Activated CD8-positive, alpha-beta T cell treated with anti-CD3 and anti-CD28 coated beads, Interleukin-2, amount 10 ng/mL, durations not matched to agents 7 days and 5 days (primary cell): ENCODE data around the gene SLC25A26. TPM values are rescaled to one million over a fixed set of nuclear protein-coding genes. Genes with fewer than 3 reads are reported as not detected.
"Not testable (repeated sequence)": the region's sequence is repeated elsewhere in the genome, so short reads cannot be mapped to it uniquely, and the experiment has no call there.

ENCODE experiments used
- ATAC-seq: fragments of 150-1000 bp; cut with Tn5 transposase; one replicate; pipeline ENCODE4 v1.10.0; 2021; ENCODE audit warnings: moderate library complexity
- CTCF ChIA-PET: fragments of 350-600 bp; sonication (Branson Sonifier 250); formaldehyde crosslinking; loops from one replicate; lab custom pipeline; 2021; ENCODE audit warnings: antibody characterized with exemption; lab: Charles Lee
- POLR2A ChIA-PET: fragments of 350-600 bp; sonication (Branson Sonifier 250); formaldehyde crosslinking; loops from one replicate; lab custom pipeline; 2021; ENCODE audit warnings: antibody characterized with exemption; lab: Charles Lee
- DNase-seq: peaks from one replicate; pipeline ENCODE4 v3.0.0-alpha.2; 2020
- H3K27ac Mint-ChIP-seq: one replicate; pipeline ENCODE4 v1.8.0; 2021; ENCODE audit warnings: mild to moderate bottlenecking, mixed read lengths
- H3K27me3 Mint-ChIP-seq: one replicate; pipeline ENCODE4 v1.8.0; 2021; ENCODE audit warnings: low read depth, mixed read lengths
- H3K36me3 Mint-ChIP-seq: one replicate; pipeline ENCODE4 v1.8.0; 2021; ENCODE audit warnings: low read depth, mixed read lengths
- H3K4me1 Mint-ChIP-seq: one replicate; pipeline ENCODE4 v1.8.0; 2021; ENCODE audit warnings: low read depth, mixed read lengths
- H3K4me3 Mint-ChIP-seq: one replicate; pipeline ENCODE4 v1.8.0; 2021; ENCODE audit warnings: mild to moderate bottlenecking, mixed read lengths
- H3K9me3 Mint-ChIP-seq: one replicate; pipeline ENCODE4 v1.8.0; 2022; ENCODE audit warnings: mixed read lengths; ENCODE audit not compliant: insufficient read depth
- total RNA-seq, 2 experiments: library from RNA; stranded (reverse); gene quantifications; one replicate each; pipeline ENCODE4 v1.2.3, GENCODE V29; 2021

The SLC25A26 gene
- total RNA-seq, 2 experiments from 2014 or later = 14.2 to 14.3 TPM

DNA sequence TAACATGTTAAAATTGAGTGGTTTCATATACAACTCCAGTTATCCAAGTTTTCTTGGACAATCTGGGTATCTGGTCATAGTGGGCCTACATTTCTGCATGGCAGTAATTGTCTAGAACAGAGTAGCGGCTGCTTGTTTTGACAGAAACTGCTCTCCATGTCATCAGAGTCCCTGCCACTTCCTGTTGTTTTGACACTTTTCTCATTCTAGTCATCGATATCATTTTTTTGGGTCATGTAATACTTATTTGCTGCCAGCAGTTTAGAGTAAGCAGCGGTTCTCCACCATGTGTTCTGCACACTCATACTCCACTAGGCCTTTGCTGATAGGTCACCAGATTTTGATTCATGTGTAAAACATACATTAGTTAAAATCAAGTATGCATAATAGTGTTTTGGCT is 81.5 kb downstream of the SLC25A26 start:
- Mint-ChIP-seq H3K36me3 (peaks cover 26% of the 10 kb centered on the region), H3K9me3 (peaks cover 3% of the 10 kb centered on the region), H3K4me3 (peak overlapping the region; percentile 6), H3K27me3 (no peaks in the 10 kb centered on the region), H3K27ac (peak overlapping the region; percentile 86), H3K4me1 (peaks cover 59% of the 10 kb centered on the region)
- ChIA-PET POLR2A (interaction anchor here (0.7 to 1.3 kb wide), 2 partner anchors 24 to 103 kb away, joined by 3 read pairs; no protein-coding TSS in a partner anchor), CTCF (interaction anchor here (1.2 to 3.0 kb wide), 6 partner anchors 16 to 92 kb away, joined by 3 to 11 read pairs (median 4); no protein-coding TSS in a partner anchor)
- peak; percentile 54 for DNase-seq
- ATAC-seq = peak; percentile 71

DNA sequence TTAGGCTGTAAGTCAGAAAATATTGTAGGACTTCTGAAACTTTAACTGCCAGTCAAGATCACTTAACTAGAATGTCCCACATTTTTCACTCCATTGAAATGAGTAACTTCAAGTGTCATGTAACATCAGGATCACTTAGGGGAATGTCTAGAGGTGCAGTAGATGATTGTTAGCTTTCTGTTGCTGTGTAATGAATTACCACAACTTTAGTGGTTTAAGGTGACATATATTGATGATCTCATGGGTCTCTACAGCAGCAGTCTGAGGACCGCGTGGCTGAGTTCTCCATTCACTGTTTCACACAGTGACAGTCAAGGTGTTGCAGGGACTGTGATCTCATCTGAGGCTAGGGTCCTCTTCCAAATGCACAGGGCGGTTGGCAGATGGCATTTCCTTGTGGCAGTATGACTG is 82.7 kb downstream of the SLC25A26 start:
- no peak overlapping the region for H3K4me3 Mint-ChIP-seq
- DNase-seq = peak; percentile 49
- H3K27ac Mint-ChIP-seq = peak overlapping the region; percentile 86
- peaks cover 3% of the 10 kb centered on the region for H3K9me3 Mint-ChIP-seq
- ChIA-PET POLR2A (interaction anchor here (1.3 kb wide), 1 partner anchor 25 kb away, joined by 3 read pairs; no protein-coding TSS in a partner anchor), CTCF (interaction anchor here (1.5 to 3.0 kb wide), 3 partner anchors 17 to 75 kb away, joined by 4 to 11 read pairs (median 6); no protein-coding TSS in a partner anchor)
- peak; percentile 80 for ATAC-seq
- H3K27me3 Mint-ChIP-seq = no peaks in the 10 kb centered on the region
- H3K36me3 Mint-ChIP-seq = peaks cover 34% of the 10 kb centered on the region
- H3K4me1 Mint-ChIP-seq = peaks cover 52% of the 10 kb centered on the region

DNA sequence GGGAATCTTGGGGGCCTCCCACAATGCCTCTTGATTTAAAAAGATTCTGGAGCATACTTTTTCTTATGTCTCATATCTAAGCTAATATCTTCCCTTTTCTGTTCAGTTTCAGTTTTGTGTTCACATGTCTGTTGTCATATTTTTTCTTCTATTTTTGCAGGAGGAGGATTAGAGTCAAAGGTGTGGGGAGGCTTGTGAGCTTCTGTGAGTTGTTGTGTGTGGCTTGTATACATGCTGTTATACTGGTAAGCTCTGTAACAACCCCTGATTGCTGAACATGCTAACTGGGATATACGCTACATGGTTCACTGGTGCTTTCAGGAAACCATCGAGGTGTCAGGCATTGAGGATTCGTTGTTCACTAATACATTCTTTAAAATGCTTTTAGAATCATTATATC is 83.5 kb downstream of the SLC25A26 start:
- H3K9me3 Mint-ChIP-seq = peaks cover 3% of the 10 kb centered on the region
- DNase-seq (no peak), ATAC-seq (no peak)
- H3K4me3 Mint-ChIP-seq = no peak overlapping the region
- no peaks in the 10 kb centered on the region for H3K27me3 Mint-ChIP-seq
- H3K4me1 Mint-ChIP-seq = peaks cover 48% of the 10 kb centered on the region
- H3K36me3 Mint-ChIP-seq = peaks cover 34% of the 10 kb centered on the region
- peak overlapping the region; percentile 86 for H3K27ac Mint-ChIP-seq
- ChIA-PET CTCF (interaction anchor here (3.0 kb wide), 1 partner anchor 74 kb away, joined by 11 read pairs; no protein-coding TSS in a partner anchor), POLR2A (no interaction called here)

DNA sequence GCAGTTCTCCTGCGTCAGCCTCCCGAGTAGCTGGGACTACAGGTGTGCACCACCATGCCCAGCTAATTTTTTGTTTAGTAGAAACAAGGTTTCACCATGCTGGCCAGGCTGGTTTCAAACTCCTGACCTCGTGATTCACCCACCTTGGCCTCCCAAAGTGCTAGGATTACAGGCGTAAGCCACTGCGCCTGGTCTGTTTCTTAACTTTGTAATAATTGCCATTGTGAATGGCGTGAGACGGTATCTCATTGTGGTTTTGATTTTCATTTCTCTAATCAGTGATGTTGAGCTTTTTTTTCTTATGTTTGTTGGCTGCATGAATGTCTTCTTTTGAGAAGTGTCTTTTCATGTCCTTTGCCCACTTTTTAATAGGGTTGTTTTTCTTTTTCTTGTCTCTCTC is 85.3 kb downstream of the SLC25A26 start:
- H3K4me3 Mint-ChIP-seq, H3K9me3 Mint-ChIP-seq, H3K27ac Mint-ChIP-seq, H3K27me3 Mint-ChIP-seq, DNase-seq, CTCF ChIA-PET, POLR2A ChIA-PET, ATAC-seq: not testable (repeated sequence)
- H3K36me3 Mint-ChIP-seq = peaks cover 34% of the 10 kb centered on the region
- H3K4me1 Mint-ChIP-seq = peaks cover 48% of the 10 kb centered on the region

DNA sequence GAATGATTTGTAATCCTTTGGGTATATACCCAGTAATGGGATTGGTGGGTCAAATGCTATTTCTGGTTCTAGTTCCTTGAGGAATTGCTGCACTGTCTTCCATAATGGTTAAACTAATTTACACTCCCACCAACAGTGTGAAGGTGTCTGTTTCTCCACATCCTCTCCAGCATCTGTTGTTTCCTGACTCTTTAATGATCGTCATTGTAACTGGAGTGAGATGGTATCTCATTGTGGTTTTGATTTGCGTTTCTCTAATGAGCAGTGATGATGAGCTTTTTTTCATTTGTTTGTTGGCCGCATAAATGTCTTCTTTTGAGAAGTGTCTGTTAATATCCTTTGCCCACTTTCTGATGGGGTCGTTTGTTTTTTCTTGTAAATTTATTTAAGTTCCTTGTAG is 86.2 kb downstream of the SLC25A26 start:
- H3K27ac Mint-ChIP-seq, POLR2A ChIA-PET, CTCF ChIA-PET, DNase-seq, H3K9me3 Mint-ChIP-seq, ATAC-seq, H3K4me3 Mint-ChIP-seq, H3K27me3 Mint-ChIP-seq: not testable (repeated sequence)
- Mint-ChIP-seq H3K4me1 (peaks cover 40% of the 10 kb centered on the region), H3K36me3 (peaks cover 27% of the 10 kb centered on the region)

DNA sequence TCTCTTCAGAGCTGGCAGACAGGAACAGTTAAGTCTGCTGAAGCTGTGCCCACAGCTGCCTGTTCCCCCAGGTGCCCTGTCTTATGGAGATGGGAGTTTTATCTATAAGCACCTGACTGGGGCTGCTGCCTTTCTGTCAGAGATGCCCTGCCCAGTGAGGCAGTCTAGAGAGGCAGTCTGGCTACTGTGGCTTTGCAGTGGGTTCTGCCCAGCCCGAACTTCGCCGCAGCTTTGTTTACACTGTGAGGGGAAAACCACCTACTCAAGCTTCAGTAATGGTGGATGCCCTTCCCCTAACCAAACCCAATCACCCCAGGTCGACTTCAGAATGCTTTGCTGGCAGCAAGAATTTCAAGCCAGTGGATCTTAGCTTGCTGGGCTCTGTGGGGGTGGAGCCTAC is 91.2 kb downstream of the SLC25A26 start:
- no peaks in the 10 kb centered on the region for H3K27me3 Mint-ChIP-seq
- H3K9me3 Mint-ChIP-seq = peaks cover 4% of the 10 kb centered on the region
- peaks cover 15% of the 10 kb centered on the region for H3K36me3 Mint-ChIP-seq
- ChIA-PET CTCF (interaction anchor here (1.3 kb wide), 1 partner anchor 33 kb away, joined by 3 read pairs; no protein-coding TSS in a partner anchor), POLR2A (no interaction called here)
- no peak overlapping the region for H3K4me3 Mint-ChIP-seq
- H3K4me1 Mint-ChIP-seq = peaks cover 7% of the 10 kb centered on the region
- H3K27ac Mint-ChIP-seq = no peak overlapping the region
- ATAC-seq = no peak
- DNase-seq = peak; percentile 24

DNA sequence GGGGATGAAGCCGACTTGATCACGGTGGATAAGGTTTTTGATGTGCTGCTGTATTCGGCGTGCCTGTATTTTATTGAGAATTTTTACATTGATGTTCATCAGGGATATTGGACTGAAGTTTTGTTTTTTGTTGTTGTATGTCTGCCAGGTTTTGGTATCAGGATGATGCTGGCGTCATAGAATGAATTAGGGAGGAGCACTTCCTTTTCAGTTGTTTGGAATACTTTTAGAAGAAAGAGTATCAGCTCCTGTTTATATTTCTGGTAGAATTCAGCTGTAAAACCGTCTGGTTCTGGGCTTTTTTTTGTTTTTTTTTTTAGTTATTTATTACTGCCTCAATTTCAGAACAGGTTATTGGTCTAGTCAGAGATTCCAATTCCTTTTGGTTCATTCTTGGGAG is 93.7 kb downstream of the SLC25A26 start:
- no peak for ATAC-seq
- Mint-ChIP-seq H3K27me3 (no peaks in the 10 kb centered on the region), H3K4me3 (no peak overlapping the region), H3K9me3 (peaks cover 4% of the 10 kb centered on the region), H3K27ac (no peak overlapping the region), H3K4me1 (no peaks in the 10 kb centered on the region), H3K36me3 (peaks cover 12% of the 10 kb centered on the region)
- no peak for DNase-seq
- ChIA-PET POLR2A (no interaction called here), CTCF (no interaction called here)

DNA sequence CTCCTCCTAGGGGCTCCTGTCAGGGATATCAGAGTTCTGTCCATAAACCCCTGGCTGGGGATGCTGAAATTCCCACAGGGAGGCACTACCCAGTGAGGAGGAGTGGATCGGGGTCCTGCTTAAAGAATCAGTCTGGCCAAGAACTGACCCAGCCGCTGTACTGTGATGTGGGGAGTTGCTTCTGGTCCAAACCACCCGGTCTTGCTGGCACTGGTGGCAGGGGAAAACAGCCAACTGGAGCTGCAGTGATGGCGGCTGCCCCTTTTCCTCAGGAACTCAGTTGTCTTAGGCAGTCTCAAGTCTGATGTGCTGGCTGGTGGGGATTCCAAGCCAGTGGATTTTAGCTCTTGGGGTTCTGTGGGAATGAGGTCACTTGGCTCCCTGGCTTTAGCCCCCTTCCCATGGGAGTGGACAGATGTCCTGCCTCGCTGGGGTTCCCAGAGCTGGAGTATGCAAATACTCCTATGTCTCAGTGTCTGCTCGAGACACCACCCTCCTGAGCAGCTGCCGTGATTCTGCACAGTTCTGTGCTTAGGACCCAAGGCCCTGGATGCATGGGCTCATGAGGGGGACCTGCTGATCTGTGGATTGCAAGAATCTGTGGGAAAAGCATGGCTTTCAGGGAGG is 97.1 kb downstream of the SLC25A26 start:
- CTCF ChIA-PET = interaction anchor here (1.0 to 1.4 kb wide), 3 partner anchors 20 to 61 kb away, joined by 3 to 4 read pairs (median 3); no protein-coding TSS in a partner anchor
- peaks cover 16% of the 10 kb centered on the region for H3K36me3 Mint-ChIP-seq

DNA sequence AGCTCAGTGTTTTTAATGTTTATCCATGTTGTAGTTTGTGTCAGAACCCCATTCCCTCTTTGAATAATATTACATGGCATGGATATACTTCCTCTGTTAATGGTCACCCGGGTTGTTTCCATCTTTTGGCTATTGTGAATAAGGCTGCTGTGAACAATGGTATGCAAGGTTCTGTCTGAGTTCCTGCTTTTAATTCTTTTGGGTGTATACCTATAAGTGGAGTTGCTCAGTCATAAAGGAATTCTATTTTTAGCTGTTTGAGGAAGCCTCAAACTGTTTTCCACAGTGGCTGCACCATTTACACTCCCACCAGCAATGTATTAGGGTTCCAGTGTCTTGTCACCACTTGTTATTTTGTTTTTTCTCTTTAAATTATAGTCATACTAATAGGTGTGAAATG is 99.6 kb downstream of the SLC25A26 start:
- peaks cover 14% of the 10 kb centered on the region for H3K36me3 Mint-ChIP-seq

More for the DNA sequence above, 97.1 kb downstream of the SLC25A26 start:
- POLR2A ChIA-PET = no interaction called here
- Mint-ChIP-seq H3K4me3 (no peak overlapping the region), H3K9me3 (peaks cover 8% of the 10 kb centered on the region), H3K4me1 (no peaks in the 10 kb centered on the region), H3K27ac (no peak overlapping the region), H3K27me3 (no peaks in the 10 kb centered on the region)
- no peak for DNase-seq
- no peak for ATAC-seq

DNA sequence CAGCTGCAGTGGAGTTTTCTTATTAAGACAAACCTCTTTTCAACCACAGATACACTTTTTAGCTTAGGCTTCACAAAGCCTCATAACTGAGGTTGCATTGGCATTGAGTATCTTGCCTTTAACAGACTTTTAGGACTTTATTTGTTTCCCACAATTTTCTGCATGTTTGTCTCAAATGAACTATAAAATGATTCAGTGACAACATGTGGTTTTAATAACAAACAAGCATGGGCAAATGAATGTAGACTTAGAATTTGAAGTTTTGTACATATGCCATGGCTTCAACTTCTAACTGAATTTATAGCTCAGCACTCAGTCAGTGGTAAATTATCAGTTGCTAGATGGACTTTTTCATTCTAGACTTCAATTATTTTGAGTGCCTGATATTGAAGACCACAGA is 101.6 kb downstream of the SLC25A26 start:
- ChIA-PET CTCF (no interaction called here), POLR2A (interaction anchor here (0.8 kb wide), 1 partner anchor 40 kb away, joined by 3 read pairs; no protein-coding TSS in a partner anchor)
- H3K27ac Mint-ChIP-seq = no peak overlapping the region
- DNase-seq = no peak
- H3K4me1 Mint-ChIP-seq = no peaks in the 10 kb centered on the region
- ATAC-seq = no peak
- H3K27me3 Mint-ChIP-seq = no peaks in the 10 kb centered on the region
- peaks cover 5% of the 10 kb centered on the region for H3K9me3 Mint-ChIP-seq
- no peak overlapping the region for H3K4me3 Mint-ChIP-seq
- peaks cover 8% of the 10 kb centered on the region for H3K36me3 Mint-ChIP-seq

More for the DNA sequence above, 99.6 kb downstream of the SLC25A26 start:
- Mint-ChIP-seq H3K27ac (no peak overlapping the region), H3K9me3 (peaks cover 5% of the 10 kb centered on the region), H3K4me1 (no peaks in the 10 kb centered on the region), H3K27me3 (no peaks in the 10 kb centered on the region), H3K4me3 (no peak overlapping the region)
- ChIA-PET CTCF (interaction anchor here (0.9 kb wide), 1 partner anchor 67 kb away, joined by 3 read pairs; no protein-coding TSS in a partner anchor), POLR2A (no interaction called here)
- DNase-seq (no peak), ATAC-seq (no peak)

DNA sequence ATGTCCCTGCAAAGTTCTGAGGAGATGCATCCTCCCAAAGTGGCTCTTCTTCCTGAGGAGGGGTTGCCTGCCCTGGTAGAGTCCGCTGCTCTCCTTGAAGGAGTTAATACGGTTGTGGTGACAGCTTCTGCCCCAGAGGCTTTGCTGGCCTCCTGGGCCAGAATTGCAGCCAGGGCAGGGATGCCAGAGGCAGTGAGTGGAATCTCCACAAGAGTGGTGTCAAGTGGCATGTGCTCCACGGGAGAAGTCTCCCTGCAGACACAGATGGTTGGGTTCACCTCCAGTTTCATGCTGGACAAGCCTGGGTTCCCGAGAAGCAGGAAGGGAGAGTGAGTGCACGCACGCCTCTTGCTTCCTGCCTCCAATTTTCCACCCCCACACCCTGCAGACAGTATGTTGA is 105.5 kb downstream of the SLC25A26 start:
- CTCF ChIA-PET = no interaction called here
- H3K36me3 Mint-ChIP-seq = peaks cover 2% of the 10 kb centered on the region
- H3K9me3 Mint-ChIP-seq = peaks cover 1% of the 10 kb centered on the region
- POLR2A ChIA-PET = no interaction called here
- no peak overlapping the region for H3K4me3 Mint-ChIP-seq
- no peaks in the 10 kb centered on the region for H3K27me3 Mint-ChIP-seq
- no peaks in the 10 kb centered on the region for H3K4me1 Mint-ChIP-seq
- ATAC-seq = no peak
- H3K27ac Mint-ChIP-seq = no peak overlapping the region
- no peak for DNase-seq

DNA sequence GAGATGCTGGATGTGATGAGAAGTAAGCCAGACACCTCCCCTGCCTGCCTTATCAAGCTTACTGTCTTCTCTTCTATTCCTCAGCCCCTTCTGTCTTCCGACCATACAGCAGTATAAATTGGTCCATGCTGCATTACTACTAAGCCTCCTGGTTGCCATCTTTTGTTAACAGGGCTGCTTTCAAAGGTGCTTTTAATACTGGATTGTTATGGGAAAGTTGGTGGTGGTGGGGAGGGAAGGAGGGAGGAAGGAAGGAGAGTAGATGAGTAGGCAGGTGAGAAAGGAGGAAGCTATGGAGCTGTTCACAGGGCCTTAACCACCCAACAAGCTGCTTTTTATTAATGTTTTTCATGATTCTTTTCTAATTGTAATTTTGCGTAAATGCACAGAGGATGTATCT is 114.9 kb downstream of the SLC25A26 start:
- no peak overlapping the region for H3K4me3 Mint-ChIP-seq
- H3K36me3 Mint-ChIP-seq = no peaks in the 10 kb centered on the region
- H3K27me3 Mint-ChIP-seq = no peaks in the 10 kb centered on the region
- ATAC-seq (no peak), DNase-seq (no peak)
- no peak overlapping the region for H3K27ac Mint-ChIP-seq
- no peaks in the 10 kb centered on the region for H3K4me1 Mint-ChIP-seq
- CTCF ChIA-PET = no interaction called here
- POLR2A ChIA-PET = no interaction called here
- H3K9me3 Mint-ChIP-seq = no peaks in the 10 kb centered on the region
